Cardiac muscle cell (in vitro differentiated cells and primary cell): ENCODE results near the gene FABP7. TPM values are rescaled to one million over a fixed set of nuclear protein-coding genes. Genes with fewer than 3 reads are reported as not detected.

Source experiments
- DNase-seq, 2 donors: peaks; one replicate each; pipeline versions ENCODE4 v3.0.0 to v3.0.0-alpha.2; 2010 to 2017; ENCODE audit warnings: low read depth in 1 of 2, low spot score in 1 of 2
- H3K27ac ChIP-seq: fragments of 200-600 bp; sonication (generic); 2 replicates; pipeline ENCODE4 v1.5.1; 2016
- H3K27me3 ChIP-seq: fragments of 200-600 bp; sonication (generic); 2 replicates; pipeline ENCODE4 v1.6.0; 2016; ENCODE audit warnings: control low read depth
- H3K36me3 ChIP-seq: fragments of 200-600 bp; sonication (generic); 2 replicates; pipeline ENCODE4 v1.5.1; 2016; ENCODE audit warnings: control low read depth
- H3K4me1 ChIP-seq: fragments of 200-600 bp; sonication (generic); 2 replicates; pipeline ENCODE4 v1.8.1; 2017; ENCODE audit warnings: low read depth, mild to moderate bottlenecking, mixed run types
- H3K4me3 ChIP-seq: fragments of 200-600 bp; sonication (generic); 2 replicates; pipeline ENCODE4 v1.5.1; 2016; ENCODE audit warnings: mild to moderate bottlenecking
- H3K9me3 ChIP-seq: fragments of 200-600 bp; sonication (generic); 2 replicates; pipeline ENCODE4 v1.5.1; 2017; ENCODE audit warnings: low read depth, mild to moderate bottlenecking, control low read depth
- polyA plus RNA-seq: library from polyadenylated mRNA; unstranded; fragments of >200 nt; fragmentation: Nextera tagmentation; extraction: Ambion mirVana; gene quantifications from 2 replicates; pipeline ENCODE4 v1.2.1, GENCODE V29; 2016
- total RNA-seq: library from RNA; depleted of rRNA; stranded (reverse); fragments of >200 nt; gene quantifications from 2 replicates; pipeline ENCODE4 v1.2.3, GENCODE V29; 2016
- TF ChIP-seq, protein P1 (sequence below): IDR thresholded peaks from 2 replicates; pipeline ENCODE4 v1.5.1; 2012; ENCODE audit warnings: low read depth, mild to moderate bottlenecking, low read length

The FABP7 gene
- total and polyA plus RNA-seq, 2 experiments from 2014 or later, result 2.2 to 6.4 TPM

GRCh38 chr6:122753000-122753687, 26.4 kb upstream of the FABP7 start:
- H3K36me3 ChIP-seq, result no peaks in the 10 kb centered on the region
- H3K27me3 ChIP-seq, result no peaks in the 10 kb centered on the region
- DNase-seq, result no peak

DNA sequence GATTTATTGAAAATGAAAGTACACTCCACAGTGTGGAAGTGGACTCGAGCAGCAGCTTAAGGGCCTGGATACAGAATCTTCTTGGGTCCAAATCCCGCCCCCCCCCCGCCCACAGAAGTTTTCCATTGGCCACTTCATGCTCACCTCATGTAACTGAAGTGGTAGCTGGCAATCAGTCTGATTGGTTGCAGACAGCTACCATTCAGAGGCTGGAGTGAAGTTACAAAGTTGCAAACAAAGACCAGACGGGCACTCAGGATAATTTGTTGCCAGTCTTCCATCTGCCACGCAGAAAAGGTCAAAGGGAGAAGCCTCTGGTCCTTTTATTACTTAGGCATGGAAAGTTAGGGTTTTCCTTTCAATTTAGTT, 25.8 kb upstream of the FABP7 start:
- Histone ChIP-seq H3K27ac (no peak overlapping the region), H3K4me1 (peaks cover 3% of the 10 kb centered on the region), H3K36me3 (no peaks in the 10 kb centered on the region), H3K9me3 (no peaks in the 10 kb centered on the region), H3K27me3 (no peaks in the 10 kb centered on the region), H3K4me3 (no peak overlapping the region)
- TF ChIP-seq, protein P1, sequence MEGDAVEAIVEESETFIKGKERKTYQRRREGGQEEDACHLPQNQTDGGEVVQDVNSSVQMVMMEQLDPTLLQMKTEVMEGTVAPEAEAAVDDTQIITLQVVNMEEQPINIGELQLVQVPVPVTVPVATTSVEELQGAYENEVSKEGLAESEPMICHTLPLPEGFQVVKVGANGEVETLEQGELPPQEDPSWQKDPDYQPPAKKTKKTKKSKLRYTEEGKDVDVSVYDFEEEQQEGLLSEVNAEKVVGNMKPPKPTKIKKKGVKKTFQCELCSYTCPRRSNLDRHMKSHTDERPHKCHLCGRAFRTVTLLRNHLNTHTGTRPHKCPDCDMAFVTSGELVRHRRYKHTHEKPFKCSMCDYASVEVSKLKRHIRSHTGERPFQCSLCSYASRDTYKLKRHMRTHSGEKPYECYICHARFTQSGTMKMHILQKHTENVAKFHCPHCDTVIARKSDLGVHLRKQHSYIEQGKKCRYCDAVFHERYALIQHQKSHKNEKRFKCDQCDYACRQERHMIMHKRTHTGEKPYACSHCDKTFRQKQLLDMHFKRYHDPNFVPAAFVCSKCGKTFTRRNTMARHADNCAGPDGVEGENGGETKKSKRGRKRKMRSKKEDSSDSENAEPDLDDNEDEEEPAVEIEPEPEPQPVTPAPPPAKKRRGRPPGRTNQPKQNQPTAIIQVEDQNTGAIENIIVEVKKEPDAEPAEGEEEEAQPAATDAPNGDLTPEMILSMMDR, result no peak
- DNase-seq, result peak in 1 of 2 donors; percentile 5

More at GRCh38 chr6:122753000-122753687, 26.4 kb upstream of the FABP7 start:
- no peaks in the 10 kb centered on the region for H3K9me3 ChIP-seq
- H3K27ac ChIP-seq, result no peak overlapping the region
- TF ChIP-seq, protein P1, result no peak
- H3K4me1 ChIP-seq, result peaks cover 3% of the 10 kb centered on the region
- H3K4me3 ChIP-seq, result no peak overlapping the region

DNA sequence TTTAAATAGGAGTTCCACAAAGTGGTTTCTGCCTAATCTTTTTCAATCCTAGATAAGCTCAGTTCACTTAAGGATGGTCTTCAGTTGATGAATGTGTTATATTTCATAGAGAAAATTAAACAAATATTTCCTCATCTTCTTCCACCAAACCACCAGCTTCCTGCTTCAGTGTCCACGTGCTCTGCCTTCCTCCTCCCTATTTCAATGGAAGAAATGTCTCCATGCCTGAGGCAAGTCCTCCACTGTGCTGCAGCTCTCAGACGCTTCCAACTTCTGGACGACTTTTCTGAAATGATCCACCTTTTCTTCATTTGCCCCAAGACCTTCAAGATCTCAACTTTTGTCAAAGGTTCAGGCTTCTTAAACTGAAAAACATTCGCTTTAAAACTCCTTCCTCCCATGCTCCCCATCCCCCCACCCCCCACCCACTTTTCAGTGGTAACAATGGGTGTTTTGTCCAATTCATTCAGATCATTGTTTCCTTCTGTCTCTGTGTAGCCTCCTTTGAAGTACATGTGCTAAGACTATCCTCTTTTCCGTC, 25.3 kb upstream of the FABP7 start:
- Histone ChIP-seq H3K4me1 (peaks cover 3% of the 10 kb centered on the region), H3K27me3 (no peaks in the 10 kb centered on the region), H3K4me3 (no peak overlapping the region), H3K27ac (no peak overlapping the region), H3K36me3 (no peaks in the 10 kb centered on the region), H3K9me3 (no peaks in the 10 kb centered on the region)
- TF ChIP-seq, protein P1, result no peak
- DNase-seq, result no peak

DNA sequence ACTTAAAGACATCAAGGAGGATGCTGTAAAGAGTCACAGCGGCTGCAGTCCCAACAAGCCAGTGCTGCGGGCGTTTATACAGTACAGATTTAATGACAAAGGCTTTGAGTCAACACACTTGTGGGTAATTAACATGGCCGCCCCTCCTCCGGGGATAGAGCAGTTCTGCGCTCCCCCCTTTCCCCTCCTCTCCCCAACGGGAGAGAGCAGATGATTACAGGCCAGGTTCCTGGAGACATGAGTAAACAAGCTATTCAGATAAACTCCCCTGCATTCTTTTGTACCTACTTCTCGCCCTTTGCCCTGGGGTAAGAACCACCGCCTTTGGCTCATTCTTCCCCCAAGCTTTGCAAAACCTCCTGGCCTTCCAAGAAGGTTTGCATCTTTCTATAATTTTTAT, 23.6 kb upstream of the FABP7 start:
- TF ChIP-seq, protein P1, result no peak

DNA sequence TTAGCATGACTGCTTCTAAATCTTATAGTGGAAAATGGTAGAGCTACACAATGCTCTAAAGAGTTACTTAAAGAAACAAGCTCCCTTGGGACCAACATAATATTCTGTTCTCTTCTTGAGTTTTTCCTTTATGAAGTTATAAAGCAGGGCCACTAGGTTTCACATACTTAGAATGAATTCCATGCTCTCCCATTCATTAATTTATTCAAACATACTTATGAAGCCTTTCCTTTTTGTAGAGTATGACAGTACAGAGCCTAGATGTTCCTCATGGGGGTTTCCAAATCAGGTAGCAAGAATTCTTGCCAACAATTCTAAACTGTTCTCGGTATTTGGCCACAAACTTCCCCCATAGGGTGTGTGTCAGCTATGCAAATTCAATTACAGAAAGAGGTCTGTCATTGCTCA, 20.6 kb upstream of the FABP7 start:
- Histone ChIP-seq H3K4me1 (peaks cover 7% of the 10 kb centered on the region), H3K27me3 (no peaks in the 10 kb centered on the region), H3K4me3 (no peak overlapping the region), H3K9me3 (no peaks in the 10 kb centered on the region), H3K27ac (no peak overlapping the region), H3K36me3 (no peaks in the 10 kb centered on the region)
- TF ChIP-seq, protein P1, result no peak
- DNase-seq, result no peak

More for the DNA sequence above, 23.6 kb upstream of the FABP7 start:
- H3K4me3 ChIP-seq, result no peak overlapping the region
- no peaks in the 10 kb centered on the region for H3K27me3 ChIP-seq
- DNase-seq, result no peak
- H3K4me1 ChIP-seq, result peaks cover 3% of the 10 kb centered on the region
- H3K27ac ChIP-seq, result no peak overlapping the region
- H3K36me3 ChIP-seq, result no peaks in the 10 kb centered on the region
- no peaks in the 10 kb centered on the region for H3K9me3 ChIP-seq
